Activated CD4-positive, alpha-beta T cell treated with anti-CD3 and anti-CD28 coated beads, Interleukin-2, Interleukin-4, amounts not matched to agents 100 ng/mL and 50 ng/mL, durations not matched to agents 16 hours and 8 hours (primary cell): ENCODE data around the gene PAX2.

Experiments
- DNase-seq: peaks from one replicate; pipeline ENCODE4 v3.0.0-alpha.2; 2020; ENCODE audit warnings: low spot score

PAX2 gene

DNA sequence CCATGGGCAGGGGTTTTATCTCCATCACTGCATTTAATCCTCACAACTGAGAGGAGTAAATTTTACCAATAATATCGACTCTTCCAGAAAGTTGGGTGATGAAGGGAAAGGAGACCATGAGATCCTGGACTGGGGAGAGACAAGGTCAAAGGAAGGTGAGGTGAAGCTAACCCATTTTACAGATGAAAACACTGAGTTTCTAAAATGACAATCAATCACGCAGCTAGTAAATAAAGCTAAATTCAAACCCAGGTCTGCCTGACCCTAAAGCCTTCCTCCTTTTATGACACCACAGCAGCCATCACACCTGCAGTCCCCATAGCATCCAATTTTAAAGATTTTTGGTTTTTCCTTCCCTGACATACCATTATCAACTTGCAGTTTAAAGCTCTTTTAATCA, 103.4 kb downstream of the PAX2 start:
- no peak for DNase-seq

DNA sequence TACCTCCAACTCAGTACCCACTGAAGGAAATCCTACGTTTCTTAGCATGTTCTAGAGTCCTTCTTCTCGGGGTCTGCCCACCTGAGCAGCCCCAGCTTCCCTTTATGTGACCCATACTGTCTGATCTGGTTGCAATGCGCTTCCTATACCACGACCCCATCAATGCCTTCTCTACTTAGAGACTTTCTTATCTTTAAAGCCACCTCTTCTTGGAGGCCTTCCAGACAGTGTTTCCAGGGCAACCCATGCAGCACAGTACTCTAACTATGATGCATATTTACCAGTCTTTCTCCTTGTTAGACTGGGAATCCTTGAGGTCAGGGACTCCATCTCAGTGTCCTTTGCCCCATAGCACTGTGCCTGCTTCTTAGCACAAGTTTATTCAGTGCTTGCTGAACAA, 112.9 kb downstream of the PAX2 start:
- DNase-seq = no peak

DNA sequence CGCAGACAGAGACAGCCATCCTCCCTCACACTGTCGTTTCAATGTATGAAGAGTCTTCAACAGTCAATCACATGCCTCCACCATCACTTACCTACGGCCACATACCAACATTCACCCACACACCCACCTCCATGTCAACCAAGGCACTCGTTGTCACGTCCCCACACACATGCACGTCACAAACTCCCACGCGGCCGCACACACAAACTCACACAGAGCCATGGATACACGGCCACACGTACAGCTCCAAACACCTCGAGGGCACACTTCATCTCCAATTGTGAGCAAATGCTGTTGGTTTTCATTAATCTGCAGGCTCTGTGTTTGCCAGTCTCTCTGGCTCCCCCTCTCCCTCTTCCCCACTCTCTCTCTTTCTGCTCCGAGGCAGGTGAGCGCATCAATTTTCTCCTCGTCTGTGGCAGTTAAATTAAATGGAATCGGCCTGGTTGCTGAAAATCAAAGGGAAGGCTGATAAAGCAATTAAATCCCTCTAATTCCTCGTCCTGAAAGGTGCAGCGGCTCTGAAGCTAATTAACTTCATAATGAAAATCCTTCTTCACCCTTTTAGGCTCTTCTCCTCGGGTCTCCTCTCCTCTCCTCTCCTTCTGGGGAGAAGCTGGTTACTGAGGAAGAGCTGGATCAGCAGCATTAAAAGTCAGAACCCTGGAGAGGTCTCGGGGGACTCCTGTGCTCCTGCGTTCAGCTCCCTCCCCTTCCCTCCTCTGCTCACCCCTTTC, 113.5 kb downstream of the PAX2 start:
- DNase-seq = no peak

DNA sequence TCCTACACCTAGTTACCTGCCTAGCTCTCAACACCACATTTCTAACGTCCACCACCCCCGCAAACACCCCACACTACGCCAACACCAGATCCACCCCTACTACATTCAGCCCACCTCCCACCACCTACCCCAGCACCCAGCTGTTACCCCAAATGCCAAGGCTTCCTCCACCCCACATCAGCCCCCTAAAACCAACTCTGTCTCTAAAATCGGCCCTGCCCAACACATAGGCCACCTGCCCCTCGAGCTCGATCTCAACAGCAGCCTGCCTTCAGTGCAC, 114.0 kb downstream of the PAX2 start:
- no peak for DNase-seq

DNA sequence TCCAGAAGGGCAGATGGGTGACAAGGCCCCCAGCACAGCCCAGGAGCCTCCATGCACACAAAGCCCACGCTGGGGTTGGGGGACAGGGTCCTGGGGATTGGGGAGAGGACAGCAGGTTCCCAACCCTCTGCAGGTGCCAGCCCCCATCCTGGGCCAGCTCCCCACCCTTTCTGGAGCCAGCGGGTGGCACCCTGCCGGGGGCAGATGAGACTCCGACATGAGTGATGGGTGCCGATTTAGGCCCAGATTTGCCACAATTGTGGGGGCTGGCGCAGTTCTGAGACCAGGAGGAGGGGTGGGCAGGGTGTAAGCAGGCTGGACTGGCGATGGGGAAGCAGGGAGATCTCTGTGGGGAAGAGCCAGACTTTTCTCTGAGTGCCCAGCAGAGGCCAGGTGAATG, 118.1 kb downstream of the PAX2 start:
- DNase-seq = no peak

DNA sequence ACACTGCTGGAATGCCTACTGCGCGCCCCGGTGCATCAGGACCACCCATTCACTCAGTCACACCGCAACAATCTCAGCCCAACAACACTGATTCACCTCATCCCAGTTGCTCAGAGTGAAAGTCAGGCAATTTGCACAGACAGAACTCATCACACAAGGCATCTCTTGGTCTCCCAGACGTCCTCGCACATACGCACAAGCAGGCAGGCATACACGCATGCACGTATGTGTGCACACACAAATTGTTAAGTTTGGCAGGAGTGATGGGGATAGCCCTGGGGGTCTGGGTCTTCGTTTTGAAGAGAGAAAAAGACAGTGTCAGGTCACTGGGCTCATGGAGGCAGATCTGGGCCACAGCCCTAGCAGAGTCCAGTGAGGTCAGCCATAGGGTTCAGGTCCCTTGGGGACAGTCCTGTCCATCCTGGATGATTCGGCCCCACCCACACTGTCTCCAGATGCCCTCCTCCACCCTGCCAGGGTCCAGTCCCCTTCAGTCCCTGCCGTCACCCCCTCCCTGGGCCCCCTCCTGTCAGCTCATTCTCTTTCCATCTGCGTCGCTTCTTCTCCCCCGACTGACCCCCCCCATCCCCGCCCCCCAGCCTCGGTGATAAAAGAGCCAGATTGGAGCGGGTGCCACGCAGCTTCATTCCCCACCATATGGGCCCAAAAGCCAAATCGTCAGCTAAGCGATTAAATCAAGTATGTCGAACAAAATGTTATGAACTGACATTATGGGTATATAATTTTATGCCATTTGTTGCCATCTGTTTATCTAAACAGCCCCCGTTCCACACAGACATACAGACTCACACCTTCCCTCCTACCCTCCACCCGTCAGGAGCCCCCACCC, 118.9 kb downstream of the PAX2 start:
- no peak for DNase-seq

DNA sequence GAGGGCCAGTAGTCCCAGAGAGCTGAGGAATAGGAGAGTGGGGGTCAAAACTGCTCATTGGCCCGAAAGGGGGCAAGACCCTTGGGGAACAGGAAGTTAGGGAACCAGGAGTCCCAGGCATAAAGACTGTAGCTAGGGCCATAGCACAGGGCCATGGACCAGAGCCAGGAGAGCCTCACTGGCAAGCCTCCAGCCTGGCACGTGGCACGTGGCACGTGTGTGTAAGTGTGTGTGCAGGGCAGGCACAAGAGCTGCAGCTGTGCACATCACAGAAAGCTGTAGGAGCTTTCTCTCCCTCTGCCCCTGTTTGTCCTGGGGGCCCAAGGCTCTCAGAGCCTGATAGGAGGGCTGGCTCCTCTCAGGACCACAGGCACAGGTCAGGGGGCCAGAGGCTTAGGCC, 119.6 kb downstream of the PAX2 start:
- DNase-seq = no peak

DNA sequence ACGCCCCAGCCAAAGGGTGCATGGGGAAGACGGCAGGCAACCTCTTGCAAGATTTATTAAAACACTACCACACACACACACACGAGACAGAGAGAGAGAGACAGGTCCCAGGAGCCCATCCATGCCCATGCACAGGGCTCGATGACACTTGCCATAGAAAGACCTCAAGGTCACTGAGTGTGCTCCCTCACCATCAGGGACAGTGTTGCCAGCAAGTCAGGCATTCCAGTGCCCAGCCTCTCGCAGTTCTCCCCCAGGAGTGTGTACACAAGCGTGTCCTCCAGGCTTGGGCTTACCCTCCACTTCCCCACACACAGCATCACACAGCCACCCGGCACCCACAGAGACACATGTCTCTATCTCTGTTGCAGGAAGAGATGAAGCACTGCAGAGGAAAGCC, 120.6 kb downstream of the PAX2 start:
- DNase-seq = no peak

DNA sequence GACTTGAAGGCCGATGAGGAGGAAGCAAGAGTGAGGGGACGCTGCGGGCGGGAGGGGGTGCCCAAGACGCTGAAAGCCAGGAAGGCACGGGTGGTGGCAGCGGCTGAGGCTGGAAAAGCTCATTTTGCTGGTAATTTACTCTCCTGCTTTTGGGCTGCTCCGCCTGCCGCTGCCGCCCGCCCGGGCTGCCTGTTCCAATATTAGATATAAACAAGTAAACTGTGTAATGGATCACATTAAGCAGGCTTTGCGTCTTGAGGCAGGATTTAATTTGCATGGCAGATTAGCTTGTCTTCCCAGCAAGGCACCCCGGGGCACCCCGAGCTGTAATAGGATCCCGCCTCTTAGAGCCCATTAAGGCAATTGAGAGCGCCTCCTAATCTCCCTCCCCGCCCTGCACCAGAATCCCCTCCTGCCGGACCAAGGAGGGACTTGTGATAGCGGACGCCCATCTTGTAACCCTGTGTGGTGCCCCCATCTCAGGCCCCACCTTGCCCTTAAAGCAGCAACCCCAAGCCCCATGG, 121.3 kb downstream of the PAX2 start:
- no peak for DNase-seq

DNA sequence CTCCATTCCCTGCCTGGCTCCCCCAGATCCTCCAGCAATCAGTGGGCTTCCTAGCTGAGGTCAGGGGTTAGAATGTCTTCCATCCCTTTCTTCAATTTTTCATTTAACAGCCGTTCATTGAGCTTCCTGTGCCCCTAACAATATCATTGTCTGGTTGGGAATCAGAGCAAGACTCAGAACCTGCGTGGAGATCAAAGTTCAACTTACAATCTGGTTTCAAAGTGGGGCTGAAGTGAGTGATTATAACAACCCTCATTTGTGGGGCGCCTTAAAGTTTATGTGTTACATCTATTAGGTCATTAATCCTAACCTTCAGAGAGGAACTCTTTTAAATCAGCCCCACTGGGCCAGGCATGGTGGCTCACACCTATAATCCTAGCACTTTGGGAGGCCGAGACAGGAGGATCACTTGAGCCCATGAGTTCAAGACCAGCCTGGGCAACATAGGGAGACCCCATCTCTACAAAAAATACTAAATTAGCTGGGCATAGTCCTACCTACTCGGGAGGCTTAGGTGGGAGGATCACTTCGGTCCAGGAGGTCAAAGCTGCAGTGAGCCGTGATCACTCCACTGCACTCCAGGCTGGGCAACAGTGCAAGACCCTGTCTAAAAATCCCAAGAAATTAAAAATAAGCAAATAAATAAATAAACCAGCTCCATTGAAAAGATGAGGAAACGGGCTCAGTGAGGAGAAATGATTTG, 122.0 kb downstream of the PAX2 start:
- no peak for DNase-seq

DNA sequence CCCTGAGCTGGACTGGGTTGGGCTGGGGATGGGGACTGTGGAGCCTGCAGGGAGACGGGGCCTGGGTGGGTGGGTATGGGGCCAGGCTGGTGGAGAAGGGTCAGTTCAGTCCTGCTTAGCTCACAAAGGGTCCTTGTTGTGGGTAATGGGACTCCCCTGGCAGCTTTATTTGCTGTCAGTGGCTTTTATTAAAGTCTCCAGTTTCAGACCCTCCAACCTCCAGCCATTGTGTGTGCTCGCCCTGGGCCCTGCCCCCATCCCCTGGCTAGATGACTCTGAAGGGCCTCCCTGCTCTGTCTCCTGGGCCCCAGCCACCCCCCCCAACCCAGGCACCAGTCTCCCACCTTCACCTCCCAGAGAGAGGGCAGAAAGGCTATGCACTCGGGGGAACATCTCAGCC, 123.0 kb downstream of the PAX2 start:
- no peak for DNase-seq

DNA sequence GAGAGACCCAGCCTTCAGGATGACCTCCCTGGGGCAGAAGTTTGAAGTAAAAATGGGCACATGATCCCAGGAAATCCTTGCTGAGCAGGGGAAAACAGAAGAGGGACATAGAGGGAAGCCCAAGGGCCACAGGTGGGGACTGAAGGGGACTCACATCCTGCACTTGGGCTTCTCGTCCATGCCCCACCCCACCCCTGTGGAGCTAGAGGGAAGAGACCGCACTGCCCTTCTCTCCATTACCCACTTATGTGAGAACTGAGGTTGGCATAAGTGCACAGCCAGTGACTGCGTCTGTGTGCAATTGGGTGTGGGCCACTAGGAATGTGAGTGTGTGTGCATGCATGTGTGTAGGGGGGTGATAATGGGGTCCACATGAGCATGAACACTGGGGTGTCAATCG, 124.0 kb downstream of the PAX2 start:
- DNase-seq = no peak

DNA sequence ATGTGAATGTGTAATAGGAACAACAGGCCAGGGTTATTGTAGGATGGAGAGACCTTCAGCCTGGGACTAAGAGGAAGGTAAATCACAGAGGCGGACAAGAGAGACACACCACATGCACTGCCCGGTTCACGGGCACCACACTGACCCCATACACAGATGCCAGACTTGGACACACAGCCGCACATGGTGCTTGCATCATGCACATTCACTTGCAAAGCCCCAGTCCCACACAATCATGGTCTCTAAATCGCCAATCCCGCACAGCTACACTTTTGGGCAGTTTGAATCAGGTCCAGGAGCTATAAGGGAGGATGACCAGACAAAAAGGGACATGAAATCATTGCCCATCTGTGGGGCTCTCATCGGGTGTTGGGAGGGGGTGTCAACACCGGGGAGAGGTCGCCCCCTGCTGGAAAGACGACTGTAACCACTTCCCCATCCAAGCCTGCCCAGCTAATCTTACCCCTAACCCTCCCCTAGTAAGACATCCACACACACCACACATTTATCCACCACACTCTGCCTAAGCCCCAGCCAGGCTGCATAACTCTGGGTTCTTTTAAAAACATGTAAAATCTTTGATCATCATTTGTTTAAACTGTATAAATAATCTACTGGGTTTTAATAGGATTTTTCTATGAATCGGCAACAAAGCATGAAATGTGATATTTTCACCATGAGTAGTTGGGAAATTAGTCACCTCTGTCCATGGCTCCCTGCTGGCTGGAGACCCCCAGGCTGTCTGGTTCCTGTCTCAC, 126.8 kb downstream of the PAX2 start:
- DNase-seq = peak; percentile 66

DNA sequence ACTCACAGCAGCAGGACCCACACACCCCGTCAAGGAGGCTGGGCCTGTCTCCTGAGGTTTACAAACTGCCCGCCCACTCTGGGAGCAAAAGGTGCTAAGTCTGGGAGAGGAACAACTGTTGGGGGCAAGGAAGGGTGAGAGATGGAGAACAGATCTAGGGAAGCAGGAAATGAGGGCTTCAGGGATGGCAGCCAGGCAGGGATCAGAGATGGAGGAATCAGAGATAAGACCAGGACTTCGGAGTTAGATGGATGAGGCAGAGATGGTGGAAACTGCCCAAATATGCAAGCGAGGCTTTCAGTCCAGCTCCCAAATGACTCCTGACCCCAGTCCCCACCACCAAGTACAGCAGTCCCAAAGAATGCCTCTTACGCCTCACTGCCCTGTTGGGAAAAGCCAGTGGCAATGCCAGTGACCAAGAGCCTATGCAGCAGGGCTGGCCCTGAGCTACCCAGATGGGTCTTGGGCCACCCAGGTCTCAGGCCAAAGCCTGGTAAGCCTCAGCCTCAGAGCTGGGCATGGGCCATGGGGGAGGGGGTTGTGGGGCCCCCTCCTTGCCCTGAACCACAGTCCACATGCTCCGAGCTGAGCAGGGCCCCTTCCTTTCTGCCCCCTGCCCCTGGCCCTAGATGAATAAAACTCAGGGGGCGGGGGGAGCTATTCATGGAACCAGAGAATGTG, 127.9 kb downstream of the PAX2 start:
- no peak for DNase-seq

DNA sequence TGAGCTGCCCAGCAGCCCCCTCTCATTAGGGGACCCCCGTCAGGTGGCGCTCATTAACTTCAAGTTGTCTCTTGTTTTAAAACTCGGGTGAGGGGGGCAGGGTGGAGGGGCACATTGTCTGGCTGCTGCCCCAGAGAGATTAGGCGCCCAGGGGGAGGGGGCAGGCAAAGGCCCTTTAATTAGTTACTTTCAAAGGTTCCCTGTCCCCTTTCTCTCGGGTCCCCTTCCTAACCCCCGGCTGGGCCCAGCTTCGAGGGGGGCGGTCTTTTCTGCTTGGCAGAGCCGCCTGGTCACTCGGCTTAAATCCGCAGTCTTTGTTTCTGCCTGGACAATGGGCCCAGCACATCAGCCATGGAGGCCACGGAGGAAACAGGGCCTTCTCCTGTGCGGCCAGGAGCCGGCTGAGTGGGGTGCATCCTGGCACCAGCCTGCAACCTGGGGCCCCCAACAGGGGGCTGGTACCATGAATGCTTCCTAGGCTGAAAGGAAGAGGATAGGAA, 128.5 kb downstream of the PAX2 start:
- no peak for DNase-seq

DNA sequence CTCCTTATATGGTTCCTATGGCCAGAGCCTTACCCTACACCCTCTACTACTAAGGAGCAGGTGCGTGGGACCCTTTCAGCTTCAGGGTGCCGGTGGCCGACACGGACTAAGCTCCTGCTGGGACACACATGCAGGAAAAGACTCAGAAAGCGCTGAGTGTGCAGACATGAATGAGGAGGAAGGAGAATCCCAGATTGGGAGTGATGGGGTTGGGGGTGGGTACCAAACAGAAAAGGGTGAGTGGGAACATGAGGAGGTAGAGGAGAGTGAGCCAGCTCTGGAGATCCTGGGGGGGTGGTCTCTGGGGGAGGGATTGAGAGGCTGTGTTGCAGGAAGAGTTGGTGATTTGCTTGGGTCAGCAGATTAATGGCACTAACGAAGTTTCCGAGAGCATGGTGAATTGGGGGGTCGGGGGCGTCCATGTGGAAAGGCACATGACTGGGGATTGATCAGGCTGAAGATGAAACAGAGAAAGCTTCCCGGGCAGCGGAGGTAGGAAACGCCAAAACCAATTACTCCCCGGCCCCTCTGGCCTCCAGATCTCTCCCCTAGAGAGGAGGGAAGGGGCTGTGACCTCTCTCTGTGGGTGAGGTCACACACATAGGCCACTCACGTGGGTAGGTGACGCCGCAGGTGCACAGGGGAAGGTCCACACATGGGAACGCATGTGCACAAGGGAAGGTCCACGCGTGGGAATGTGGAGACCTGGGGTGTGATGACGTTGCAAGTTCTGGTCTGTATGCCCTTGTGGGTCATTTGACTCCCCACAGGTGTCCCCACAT, 129.5 kb downstream of the PAX2 start:
- no peak for DNase-seq

DNA sequence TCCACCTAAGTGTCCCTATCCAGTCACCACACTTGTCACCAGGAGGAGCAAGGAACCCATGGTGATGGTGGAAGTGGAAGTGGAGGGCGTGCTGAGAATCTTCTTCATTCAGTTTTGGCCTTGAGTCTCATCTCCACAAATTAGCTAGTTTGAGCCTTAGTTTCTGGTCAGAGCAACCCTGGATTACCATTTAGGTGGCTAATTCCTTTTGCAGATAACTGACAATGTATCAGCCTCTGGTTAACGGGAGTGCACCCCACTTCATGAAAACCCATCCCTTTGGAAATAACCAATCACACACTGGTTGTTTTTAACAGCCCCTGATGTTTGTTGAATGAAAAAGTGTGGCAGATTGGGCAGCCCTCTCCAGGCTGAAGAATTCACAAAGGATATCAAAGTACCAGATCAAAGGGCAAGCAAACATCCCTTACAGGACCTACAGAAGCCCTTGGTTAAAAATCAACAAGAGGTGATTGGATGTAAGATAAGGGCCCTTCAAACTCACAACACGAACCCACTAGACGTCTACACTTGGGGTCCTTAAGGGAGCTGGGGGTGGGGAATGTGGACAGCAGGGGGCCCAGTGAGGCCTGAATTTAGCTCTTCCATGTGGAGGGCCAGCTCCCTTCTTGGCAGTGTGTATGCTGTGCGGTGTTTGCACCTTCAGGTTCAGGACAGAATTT, 130.2 kb downstream of the PAX2 start:
- DNase-seq = no peak

DNA sequence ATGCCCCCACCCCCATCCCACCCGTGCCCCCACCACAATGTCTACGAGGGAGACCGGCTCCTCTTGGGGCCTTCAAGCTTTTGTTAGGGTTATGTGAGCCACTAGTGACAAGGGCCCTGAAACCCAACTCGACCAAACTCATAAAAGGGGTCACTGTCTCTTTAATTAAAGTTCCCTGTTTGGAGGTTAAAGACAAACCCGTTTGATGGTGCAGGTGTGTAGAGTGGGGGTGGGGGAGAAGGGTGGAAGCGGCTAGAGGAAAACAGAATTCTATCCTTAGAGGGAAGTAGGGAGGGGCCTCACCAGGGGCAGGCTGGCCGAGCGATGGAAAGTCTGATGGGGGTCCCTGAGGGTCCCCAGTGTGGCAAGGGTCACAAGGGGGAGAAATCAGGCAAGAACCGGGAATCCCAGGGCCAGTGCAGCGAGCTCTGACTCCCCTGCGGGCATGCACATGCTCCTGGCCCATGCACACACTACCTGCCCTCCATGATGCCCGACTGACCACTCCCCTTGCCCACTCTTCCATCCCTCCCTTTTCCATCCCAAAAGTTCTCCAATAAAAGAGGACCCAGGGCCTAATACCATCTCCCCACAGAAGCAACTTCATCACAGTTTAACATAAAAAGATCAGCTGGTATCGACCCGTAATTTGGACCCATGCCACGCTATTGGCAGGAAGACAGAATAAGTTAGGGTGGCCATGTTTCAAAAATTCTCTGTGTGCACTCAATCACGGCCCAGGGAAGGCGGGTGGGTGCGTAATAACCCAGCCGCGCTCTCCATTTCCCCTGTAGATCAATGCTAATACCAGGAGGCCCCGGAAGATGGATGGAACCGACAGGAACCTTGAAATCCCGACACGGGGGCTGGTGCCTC, 131.4 kb downstream of the PAX2 start:
- DNase-seq = no peak

DNA sequence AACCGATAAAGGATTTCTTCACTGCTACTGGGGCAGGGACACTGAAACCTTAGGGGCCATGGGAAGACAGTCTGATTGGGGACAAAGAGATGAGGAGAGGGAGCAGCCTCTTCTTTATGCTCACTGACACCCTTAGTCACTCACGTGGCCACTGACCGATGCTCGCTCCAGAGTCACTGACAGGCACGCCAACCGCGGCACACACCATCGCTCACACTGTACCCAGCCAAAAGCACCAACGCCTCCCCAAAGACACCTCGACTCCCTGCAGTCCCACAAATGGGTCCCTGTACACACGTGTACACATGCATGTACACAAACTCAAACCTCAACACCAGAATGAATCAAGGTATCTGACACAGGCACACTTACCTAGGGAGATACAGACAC, 132.1 kb downstream of the PAX2 start:
- DNase-seq = no peak
